Stimulated activated CD8-positive, alpha-beta memory T cell treated with anti-CD3 and anti-CD28 coated beads, Interleukin-12 subunit alpha, Interleukin-12 subunit beta, amount 100 ng/mL, for 4 hours (primary cell): ENCODE measurements around the gene MBD3L4.
"Not testable (repeated sequence)": the region's sequence is repeated elsewhere in the genome, so short reads cannot be mapped to it uniquely, and the experiment has no call there.

Experiments used
- DNase-seq: peaks from one replicate; pipeline ENCODE4 v3.0.0-alpha.2; 2020; ENCODE audit warnings: low read depth

MBD3L4 gene

DNA sequence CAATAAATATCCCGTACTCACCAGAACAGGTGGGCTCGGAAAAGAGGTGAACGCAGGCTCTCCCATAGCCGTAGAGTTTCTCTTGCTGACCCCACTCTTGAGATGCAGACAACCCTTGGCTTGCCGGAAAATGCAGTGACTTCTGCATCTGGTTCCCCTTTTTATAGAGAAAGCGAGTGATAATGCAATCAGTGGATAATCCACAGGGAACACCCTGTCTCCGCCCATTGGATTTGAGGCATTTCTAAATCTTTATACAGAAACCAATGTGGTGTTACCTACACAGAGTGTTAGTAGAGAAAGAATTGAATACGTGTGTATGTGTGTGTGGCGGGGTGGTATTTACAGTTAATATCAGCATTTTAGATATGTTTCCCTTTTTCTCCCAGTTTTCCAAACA lies at the start of gene MBD3L4:
Gene MBD3L4 (minus strand): TSS at position 101 of the 400 bp plus-strand sequence. CDS start 35 bp downstream, at position 66.
- not testable (repeated sequence) for DNase-seq

DNA sequence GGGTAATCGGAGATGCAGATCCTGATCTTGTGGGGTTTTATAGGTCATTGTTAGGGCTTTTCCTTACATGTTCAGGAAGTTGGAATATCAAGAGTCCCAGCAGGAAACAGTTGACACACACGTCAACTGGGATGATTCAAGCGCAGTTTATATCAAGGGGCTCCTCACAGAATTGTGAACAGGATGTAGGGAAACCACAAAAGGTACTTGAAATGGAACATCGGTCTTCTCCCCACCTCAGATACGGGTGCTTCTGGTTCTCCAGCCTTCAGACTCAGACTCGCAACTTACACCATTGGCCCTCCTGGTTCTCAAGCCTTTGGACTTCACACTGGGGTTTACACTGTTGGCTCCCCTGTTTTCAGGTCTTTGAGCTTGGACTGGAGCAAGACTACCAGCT lies 49.0 kb upstream of the MBD3L4 start:
- DNase-seq = no peak

DNA sequence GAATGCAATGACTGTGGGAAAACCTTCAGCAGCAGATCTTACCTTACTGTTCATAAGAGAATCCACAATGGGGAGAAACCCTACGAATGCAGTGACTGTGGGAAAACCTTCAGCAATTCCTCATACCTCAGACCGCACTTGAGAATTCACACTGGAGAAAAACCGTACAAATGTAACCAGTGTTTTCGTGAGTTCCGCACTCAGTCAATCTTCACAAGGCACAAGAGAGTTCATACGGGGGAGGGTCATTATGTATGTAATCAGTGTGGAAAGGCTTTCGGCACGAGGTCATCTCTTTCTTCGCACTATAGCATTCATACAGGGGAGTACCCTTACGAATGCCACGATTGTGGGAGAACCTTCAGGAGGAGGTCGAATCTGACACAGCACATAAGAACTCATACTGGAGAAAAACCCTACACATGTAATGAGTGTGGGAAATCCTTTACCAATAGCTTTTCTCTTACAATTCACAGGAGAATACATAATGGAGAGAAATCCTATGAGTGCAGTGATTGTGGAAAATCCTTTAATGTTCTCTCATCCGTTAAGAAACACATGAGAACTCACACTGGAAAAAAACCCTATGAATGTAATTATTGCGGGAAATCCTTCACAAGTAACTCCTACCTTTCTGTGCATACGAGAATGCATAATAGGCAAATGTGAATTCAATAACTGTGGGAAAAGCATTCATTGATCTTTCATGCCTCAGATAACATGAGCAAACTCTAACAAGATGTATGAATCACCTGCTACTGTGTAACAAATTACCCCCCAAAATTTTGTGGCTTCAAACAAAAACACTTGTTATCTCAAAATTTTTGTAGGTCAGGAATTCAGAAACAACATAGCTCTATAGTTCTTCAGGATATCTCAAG lies 43.3 kb upstream of the MBD3L4 start:
- no peak for DNase-seq

GRCh38 chr19:7078008-7078407 lies 38.0 kb upstream of the MBD3L4 start:
- no peak for DNase-seq

- no peak for DNase-seq
Measured at GRCh38 chr19:7076151-7076550, 36.2 kb upstream of the MBD3L4 start.

- DNase-seq = no peak
Measured at GRCh38 chr19:7074705-7075282, 34.8 kb upstream of the MBD3L4 start.

DNA sequence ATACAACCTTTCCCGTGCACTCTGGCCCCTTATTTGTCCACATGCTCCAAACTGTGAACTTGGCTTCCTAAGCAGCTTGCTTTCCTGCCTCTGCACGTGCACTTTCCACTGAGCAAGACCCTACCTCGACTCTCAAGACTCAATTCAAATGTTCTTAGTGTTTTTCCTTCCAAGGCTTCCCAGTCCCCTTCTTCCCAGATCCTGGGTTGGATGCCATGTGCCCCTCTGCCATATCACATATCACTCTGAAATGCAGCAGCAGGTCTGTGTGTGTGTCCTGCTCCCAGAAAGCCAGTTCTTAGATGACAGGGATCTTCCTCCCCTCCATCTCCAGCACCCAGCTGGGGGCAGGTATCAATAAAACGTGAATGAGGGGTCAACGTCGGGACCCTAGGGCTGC lies 32.6 kb upstream of the MBD3L4 start:
- no peak for DNase-seq

DNA sequence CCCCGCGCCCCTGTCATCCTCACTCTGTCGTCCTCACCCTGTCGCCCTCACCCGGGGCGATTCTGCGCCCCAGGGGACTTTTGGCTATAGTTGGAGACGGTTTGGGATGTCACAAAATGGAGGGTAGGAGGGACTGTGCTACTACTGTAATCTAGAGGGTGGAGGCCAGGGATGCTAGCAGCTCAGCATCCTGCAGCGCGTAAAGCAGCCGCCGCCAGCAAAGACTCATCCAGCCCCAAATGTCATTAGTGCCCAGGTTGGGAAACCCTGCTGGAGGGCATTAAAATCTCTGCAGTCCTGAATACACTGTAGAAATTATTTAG lies 29.9 kb upstream of the MBD3L4 start:
- peak; percentile 1 for DNase-seq

DNA sequence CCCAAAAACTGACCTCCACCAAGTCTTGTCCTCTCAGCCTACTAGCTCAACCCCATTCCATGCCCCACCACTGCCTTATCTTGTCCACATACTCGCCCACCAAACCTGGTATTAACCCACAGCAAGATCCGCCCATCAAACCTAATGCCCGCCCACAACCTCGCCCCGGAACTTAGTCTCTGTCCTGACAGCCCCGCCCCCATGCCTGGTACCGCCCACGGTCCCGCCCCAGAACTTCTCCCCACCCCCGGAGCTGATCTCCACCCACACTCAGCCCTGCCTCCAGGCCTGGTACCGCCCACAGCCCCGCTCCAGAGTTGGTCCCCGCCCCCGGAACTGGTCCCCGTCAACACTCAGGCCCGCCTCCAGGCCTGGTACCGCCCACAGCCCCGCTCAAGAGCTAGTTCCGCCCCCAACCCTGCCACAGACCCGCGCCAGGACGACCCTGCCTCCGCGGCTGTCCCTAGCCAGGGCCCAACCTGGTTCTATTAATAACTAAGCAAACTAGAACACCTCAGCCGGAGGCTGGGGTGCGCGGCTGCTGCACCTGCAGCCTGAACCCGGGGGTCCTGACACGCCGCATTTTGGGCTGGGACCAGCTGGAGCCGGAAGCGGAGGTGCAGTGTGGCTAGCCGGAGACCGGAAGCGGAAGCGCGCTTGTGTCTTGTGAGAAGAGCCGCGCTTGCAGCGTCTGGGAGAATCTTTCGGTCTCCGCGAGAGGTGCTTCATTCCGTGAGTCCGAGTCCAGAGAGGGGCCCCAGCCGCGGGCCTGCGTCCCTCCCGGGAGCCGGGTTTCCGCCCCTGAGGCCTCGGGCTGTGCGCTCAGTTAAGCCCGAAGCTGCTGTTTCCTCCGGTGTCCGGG lies 29.3 kb upstream of the MBD3L4 start, which contains the start of gene ZNF557:
Gene ZNF557 (plus strand): TSS at position 662 of the 862 bp plus-strand sequence. CDS start 5,372 bp downstream, outside the sequence.
- DNase-seq = peak; percentile 96

GRCh38 chr19:7068599-7068998 lies 28.6 kb upstream of the MBD3L4 start:
- DNase-seq = no peak

- no peak for DNase-seq
Measured at GRCh38 chr19:7067716-7068115, 27.7 kb upstream of the MBD3L4 start.

- DNase-seq = not testable (repeated sequence)
Measured at GRCh38 chr19:7067122-7067521, 27.1 kb upstream of the MBD3L4 start.

DNA sequence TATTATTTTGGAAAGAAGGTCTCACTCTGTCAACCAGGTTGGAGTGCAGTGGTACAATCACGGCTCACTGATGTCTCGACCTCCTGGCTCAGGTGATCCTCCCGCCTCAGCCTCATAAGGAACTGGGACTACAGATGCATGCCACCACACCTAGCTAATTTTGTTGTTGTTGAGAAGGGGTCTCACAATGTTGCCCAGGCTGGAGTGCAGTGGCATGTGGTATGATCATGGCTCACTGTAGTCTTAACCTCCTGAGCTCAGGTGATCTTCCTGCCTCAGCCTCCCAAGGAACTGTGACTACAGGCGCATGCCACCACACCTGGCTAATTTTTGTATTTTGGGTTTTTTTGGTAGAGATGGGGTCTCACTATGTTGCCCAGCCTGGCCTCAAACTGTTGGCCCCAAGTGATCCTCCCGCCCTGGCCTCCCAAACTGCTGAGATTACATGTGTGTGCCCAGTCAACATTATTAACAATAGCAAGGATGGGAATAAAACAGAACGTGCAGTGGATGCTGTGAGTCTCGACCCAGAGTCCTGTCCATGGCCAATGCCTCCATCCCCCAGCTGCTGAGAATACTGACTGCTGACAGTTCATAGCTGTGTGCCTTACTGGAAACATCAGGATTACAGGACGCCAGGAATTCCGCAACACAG lies 23.9 kb upstream of the MBD3L4 start:
- no peak for DNase-seq

DNA sequence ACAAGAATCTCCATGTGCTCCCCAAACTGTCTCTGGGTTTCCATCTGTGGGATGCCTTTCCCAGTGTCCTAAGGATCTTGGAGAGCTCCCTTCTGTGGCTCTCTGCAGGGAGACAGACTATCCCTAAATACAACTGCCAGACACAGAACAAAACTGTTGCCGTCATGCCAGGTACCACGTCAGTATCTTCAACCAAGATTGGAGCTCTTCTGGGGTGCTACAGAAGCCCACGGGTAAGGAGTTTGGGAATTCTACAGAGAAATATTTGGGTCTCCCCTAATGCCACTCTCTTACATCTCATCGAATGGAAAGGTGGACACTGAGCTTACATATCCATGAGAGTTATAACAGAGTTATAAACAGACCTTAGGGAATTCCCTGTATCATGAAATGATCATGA lies 23.4 kb upstream of the MBD3L4 start:
- DNase-seq = no peak

GRCh38 chr19:7059977-7060376 lies 20.0 kb upstream of the MBD3L4 start:
- DNase-seq = not testable (repeated sequence)

- DNase-seq = not testable (repeated sequence)
Measured at GRCh38 chr19:7058576-7058975, 18.6 kb upstream of the MBD3L4 start, which contains the start of gene MBD3L3. MBD3L3 (minus strand) TSS chr19:7058676; CDS start chr19:7058605, 71 bp downstream.

DNA sequence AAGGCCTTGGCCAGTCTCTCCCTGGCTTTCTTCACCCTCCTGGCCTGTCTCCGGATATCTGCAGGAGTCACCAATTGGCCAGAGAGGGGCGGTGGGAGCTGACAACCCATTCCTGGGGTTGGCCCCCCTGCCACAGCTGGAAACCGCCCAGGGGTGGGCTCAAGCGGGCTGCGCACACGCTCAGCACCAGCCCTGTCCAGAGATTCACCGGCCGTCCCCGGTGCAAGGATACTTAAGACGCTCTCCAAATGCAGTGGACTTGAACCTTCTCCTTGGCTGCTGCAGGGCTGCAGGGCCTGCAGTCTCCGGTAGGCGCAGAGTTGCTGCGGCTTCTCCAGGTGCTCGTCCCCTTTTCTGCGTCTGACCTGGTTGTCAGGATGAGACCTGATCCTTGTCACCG lies 16.4 kb upstream of the MBD3L4 start:
- not testable (repeated sequence) for DNase-seq

DNA sequence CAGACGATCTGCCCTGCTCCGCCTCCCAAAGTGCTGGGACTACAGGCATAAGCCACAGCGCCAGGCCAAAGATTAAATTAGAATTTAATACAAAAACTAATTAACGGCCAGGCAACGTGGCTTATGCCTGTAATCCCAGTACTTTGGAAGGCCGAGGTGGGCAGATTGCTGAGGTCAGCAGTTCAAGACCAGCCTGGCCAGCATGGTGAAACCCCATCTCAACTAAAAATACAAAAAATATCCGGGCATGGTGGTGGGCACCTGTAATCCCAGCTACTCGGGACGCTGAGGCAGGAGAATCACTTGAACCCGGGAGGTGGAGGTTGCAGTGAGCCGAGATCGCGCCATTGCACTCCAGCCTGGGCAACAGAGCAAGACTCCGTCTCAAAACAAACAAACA lies 15.7 kb upstream of the MBD3L4 start:
- DNase-seq = not testable (repeated sequence)

DNA sequence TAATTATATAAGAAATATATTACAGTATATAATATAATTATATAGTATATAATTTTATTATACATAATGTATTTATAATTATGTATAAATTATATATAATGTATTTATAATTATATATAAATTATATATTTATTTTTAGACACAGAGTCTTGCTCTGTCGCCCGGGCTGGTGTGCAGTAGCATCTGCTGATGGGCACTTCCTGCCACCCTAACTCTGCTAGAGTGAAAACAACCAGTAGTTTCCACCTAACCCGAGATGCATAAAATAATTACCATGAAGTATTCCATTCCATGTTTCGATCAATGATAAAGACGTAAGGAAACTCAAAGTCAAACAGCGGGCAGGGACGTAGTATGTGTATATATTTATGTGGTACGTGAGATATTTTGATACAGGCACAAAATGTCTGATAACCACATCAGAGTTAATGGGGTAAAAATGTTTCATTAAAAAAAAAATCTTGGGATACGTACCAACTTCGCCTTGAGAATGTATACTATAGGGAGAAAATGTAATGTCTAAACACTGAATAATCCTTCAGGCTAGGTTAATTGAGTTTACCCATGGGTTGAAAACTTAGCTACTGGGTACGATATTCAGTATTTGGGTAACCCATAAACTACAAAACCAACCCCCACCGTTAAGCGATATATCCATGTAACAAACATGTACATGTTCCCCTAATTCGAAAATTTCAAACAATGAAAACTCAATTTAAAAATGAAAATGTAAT lies 14.8 kb upstream of the MBD3L4 start:
- not testable (repeated sequence) for DNase-seq

DNA sequence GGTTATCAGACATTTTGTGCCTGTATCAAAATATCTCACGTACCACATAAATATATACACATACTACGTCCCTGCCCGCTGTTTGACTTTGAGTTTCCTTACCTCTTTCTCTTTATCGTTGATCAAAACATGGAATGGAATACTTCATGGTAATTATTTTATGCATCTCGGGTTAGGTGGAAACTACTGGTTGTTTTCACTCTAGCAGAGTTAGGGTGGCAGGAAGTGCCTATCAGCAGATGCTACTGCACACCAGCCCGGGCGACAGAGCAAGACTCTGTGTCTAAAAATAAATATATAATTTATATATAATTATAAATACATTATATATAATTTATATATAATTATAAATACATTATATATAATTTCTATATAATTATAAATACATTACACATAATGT lies 12.9 kb upstream of the MBD3L4 start:
- DNase-seq = not testable (repeated sequence)

DNA sequence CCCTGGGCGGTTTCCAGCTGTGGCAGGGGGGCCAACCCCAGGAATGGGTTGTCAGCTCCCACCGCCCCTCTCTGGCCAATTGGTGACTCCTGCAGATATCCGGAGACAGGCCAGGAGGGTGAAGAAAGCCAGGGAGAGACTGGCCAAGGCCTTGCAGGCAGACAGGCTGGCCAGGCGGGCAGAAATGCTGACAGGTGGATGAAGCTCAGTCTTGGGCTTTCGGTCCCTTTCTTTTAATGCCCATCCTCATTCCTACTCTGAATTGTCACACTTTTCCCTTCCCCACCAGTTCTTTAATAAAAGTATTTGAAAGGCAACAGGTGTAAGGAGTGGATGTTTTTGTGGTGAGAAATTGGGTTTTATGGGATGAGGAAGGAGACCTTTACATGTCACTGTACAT lies 11.4 kb upstream of the MBD3L4 start:
- not testable (repeated sequence) for DNase-seq
